ENCODE measurements around the gene WIPF1.

Gene WIPF1

DNA sequence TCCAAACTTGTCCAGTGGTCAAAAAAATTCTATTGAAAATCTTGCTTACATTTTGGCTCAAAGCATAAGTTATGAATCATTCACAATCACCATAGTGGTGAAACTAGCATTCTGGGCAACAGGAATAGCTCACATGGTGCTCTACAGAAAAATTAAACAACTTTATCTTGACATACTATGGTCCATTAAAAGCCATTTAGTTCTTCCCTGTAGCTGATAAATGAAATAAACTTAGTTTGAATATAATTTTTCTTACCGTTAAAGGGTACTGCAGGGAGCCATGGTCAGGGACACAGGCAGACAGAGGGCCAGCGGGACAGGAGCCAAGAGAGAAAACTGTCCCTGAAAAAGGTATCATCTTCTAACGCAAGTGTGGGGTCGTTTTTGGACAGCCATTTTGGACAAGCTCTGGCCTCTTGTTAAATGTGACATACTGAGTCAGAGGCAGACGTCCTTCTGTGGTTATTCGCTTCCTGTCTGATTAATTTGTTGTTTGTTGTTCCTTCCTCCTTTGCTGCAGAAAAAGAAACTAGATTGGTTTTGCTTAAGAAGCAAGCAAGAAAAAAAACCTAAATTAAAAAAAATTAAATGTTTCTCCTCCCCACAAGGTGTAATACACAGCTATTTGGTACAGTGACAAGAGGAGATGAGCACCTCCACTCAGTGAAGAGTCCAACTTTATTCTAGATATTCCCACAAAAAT, at the start of gene WIPF1:
TSS of gene WIPF1 (minus strand) at position 460 of the 703 bp plus-strand sequence. CDS start 12,231 bp downstream, outside the sequence.
- no peak for DNase-seq
- intact Hi-C loops (cut with DNase I): loop anchor here (10.0 kb wide), 1 partner anchor 113 kb away; the partner anchor contains the start of gene GPR155

- DNase-seq: no peak
- intact Hi-C loops (cut with DNase I): no loop called here
These were observed 47.7 kb upstream of the WIPF1 start for GRCh38 chr2:174645296-174645695.

DNA sequence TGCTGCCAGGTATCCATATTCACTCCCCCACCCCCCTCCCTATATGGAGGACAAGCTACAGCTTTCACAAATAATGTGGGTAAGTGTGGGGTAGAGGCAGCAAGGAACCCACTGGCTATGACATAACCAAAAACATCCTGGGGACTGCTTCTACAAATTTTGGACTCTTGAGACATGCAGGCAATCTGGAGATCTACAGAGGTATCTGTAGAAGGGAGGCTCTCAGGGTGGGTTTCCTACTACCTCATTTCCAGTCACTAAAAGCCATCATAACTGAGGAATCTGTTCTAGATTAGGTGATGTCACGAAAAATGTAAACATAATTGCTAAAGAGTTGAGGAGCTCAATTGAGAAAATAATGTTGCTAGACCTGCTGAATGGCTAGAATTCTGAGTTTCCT, 46.8 kb upstream of the WIPF1 start:
- intact Hi-C loops (cut with DNase I): no loop called here
- no peak for DNase-seq

GRCh38 chr2:174643356-174643755, 45.8 kb upstream of the WIPF1 start:
- intact Hi-C loops (cut with DNase I): no loop called here
- no peak for DNase-seq

- no peak for DNase-seq
- intact Hi-C loops (cut with DNase I): no loop called here
These were observed 43.6 kb upstream of the WIPF1 start for GRCh38 chr2:174641168-174641567.

GRCh38 chr2:174636987-174637386, 39.4 kb upstream of the WIPF1 start:
- DNase-seq: no peak
- intact Hi-C loops (cut with DNase I): no loop called here

GRCh38 chr2:174635776-174636404, 38.3 kb upstream of the WIPF1 start:
- intact Hi-C loops (cut with DNase I): no loop called here
- no peak for DNase-seq

DNA sequence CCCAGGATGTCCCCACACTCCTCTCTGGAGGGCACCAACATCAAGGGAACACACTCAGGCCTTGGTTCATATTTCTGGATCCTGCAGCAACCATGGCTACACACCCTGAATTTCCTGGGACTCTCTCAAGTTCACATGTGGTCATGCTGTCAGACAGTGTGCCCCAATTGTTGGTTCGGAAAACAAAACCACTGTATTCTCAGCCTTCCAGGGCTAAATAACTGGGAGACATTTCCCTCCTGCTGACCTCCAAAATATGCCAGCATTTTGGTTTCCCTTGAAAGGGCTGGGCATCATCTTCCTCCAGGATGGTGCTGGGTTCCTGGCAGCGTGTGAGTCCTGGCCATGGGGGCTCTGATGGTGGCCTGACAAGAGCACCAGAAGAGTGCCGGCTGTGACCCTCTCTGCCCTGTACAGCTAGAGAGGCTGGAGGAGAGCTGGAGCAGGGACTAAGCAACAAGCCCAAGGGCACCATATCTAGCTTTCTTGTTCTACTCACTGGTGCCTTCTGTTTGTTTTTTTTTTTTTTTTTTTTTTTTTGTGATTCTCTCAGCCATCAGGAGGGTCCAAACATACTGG, 37.5 kb upstream of the WIPF1 start:
- intact Hi-C loops (cut with DNase I): no loop called here
- peak in 6 of 42 donors; percentile 14 to 49 (median 24) for DNase-seq

GRCh38 chr2:174634130-174635014, 36.8 kb upstream of the WIPF1 start:
- DNase-seq: peak in 10 of 42 donors; percentile 6 to 61 (median 23)
- intact Hi-C loops (cut with DNase I): no loop called here

- no peak for DNase-seq
- intact Hi-C loops (cut with DNase I): no loop called here
These were observed 36.0 kb upstream of the WIPF1 start for GRCh38 chr2:174633623-174633930.

DNA sequence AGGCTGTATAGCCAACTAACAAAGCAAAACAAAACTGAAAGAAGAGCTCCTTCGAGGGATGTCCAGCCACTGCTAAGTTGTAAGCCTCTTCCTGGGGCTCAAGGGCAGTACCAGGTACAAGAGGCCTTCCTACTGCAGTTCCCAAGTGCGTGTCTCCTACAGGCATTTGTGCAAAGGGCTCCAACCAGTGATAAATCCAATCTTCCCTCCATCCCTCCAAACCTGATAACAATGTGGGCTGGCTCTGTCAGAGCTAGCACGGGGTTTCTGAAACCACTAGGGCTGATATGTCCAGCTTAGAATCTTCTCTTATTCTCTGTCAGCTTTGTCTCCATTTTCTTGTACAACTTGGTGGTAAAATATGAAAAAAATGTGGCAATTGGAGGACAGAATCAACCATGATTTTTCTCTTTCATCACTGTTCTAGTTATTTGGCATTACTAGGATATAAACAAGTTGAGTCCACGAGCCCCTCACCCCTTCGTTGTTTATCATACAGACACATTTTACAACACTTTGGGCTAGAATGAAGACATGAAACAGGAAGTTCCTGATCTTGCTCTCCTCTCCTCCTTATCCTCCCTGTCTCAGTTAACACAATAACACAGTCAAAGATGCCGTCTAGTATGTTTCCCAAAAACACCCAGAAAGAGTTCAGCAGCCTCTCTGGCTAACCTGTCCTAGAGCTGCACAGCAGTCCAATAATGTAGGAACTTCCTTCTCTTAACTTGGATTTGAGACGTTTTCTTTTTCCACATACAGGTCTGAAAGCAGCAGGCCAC, 35.4 kb upstream of the WIPF1 start:
- no peak for DNase-seq
- intact Hi-C loops (cut with DNase I): no loop called here

GRCh38 chr2:174631009-174631981, 33.7 kb upstream of the WIPF1 start:
- no peak for DNase-seq
- intact Hi-C loops (cut with DNase I): no loop called here

- intact Hi-C loops (cut with DNase I): no loop called here
- DNase-seq: no peak
These were observed 32.5 kb upstream of the WIPF1 start for GRCh38 chr2:174630107-174630506.

GRCh38 chr2:174629506-174629905, 31.9 kb upstream of the WIPF1 start:
- intact Hi-C loops (cut with DNase I): no loop called here
- DNase-seq: no peak

DNA sequence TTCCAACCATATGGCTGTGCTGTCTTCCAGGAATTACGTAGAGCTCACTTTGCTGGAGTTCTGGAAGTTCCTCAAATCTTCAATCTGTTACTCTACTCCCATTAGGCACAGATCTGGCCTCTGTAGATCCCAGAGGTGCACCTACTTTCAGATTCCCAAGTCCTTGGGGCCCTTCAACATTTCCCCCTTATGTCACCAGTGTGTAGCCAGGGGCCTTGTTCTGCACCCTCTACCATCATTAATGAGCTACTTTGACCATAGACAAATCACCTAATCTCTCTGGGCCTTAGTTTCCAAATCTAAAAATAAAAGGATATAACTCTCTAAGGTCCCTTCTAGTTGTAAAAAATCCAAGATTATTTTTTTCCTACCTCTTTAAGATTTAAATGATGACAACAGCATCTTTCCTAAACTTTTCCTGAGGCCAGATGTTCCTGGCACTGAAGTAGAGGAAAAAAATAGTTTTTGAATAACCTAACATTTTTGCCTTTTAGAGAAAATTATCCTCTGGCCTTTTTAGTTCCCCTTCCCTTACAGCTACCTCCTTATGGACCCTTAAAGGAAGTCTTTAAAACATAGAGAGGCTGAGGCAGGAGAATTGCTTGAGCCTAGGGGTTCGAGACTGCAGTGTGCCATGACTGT, 31.0 kb upstream of the WIPF1 start:
- intact Hi-C loops (cut with DNase I): no loop called here
- DNase-seq: no peak

- DNase-seq: no peak
- intact Hi-C loops (cut with DNase I): no loop called here
These were observed 29.6 kb upstream of the WIPF1 start for GRCh38 chr2:174627216-174627615.

DNA sequence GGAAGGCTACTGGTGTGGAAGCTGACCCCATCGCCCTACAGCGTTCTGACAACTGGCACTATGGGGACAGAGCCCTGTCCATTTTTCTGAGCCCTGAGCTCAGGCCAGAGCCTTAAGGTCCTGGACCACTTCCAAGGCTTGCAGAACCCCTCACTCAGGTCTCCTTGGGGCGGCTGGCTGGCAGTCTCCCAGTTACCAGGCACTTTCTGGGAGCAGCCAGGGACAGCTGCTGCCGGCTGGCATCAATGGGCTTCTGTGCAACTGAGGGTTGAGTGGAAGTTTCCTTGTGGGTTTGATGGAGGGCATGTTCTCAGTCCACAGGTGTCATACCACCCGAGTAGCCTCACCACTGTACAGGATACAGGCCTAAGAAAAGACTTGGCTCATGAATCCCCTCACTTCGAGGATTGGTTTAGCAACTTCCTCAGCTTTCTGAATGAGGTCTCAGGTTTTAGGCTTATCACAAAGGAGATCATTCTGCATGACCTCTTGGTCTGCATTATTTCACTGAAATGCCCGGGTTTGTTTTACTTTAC, 27.4 kb upstream of the WIPF1 start:
- intact Hi-C loops (cut with DNase I): no loop called here

More for the DNA sequence above, 27.4 kb upstream of the WIPF1 start:
- peak in 10 of 42 donors; percentile 12 to 39 (median 26) for DNase-seq
